GM11168 (cell line): ENCODE data around the gene DUOXA2.

Source experiments
- in situ Hi-C: fragments of 300-500 bp; cut with MboI; formaldehyde crosslinking; loops from one replicate; pipeline ENCODE4 v1.12.0; 2022; ENCODE audit warnings: low sequenced_read_pairs; ENCODE audit not compliant: unreplicated experiment

The DUOXA2 gene

DNA sequence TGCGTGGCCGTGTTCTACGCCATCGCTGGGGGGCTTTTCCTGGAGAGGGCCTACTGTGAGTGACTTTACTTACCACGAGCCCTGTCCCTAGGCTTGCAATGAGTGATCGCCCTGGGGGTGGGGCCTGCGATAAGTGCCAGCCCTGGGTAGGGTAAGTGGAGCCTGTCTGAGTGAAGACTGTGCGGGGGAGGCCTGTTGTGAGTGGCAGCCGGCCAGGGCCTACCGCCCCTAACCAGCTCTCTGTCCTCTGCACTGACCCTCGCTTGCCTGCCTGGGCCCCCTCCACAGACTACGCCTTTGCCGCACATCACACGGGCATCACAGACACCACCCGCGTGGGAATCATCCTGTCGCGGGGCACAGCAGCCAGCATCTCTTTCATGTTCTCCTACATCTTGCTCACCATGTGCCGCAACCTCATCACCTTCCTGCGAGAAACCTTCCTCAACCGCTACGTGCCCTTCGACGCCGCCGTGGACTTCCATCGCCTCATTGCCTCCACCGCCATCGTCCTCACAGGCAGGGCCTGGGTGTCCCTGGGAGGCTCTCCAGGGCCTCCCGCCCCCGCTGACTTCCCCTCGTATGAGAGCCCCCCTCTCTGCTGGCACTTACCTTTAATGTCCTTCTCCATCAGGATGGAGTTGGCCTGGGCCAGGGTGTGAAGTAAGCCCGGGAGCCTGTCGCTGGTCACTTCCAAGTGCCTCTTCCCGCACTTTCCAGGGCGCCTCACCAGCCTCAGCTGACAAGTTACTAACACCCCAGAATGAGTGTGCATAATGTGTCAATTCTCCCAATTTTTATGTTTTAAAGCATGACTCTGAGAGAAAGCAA lies 38.1 kb downstream of the DUOXA2 start:
- in situ Hi-C loops, result loop anchor here (25.0 kb wide), 1 partner anchor 460 kb away; no protein-coding TSS in a partner anchor

DNA sequence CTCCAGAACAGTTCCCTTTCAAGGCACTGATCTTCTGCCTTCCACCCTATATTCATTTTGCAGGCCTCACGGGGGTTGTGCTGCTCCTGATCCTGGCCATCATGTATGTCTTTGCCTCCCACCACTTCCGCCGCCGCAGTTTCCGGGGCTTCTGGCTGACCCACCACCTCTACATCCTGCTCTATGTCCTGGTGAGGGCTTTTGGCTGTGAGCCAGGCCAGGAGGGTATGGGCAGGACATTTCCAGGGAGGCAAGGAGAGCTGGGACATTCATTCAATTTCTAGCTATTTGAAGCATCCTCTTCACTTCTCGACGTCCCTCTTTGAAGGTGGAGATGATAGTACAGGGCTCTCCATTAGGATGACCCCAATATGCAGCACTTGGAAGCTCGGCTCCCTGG lies 41.6 kb downstream of the DUOXA2 start:
- in situ Hi-C loops, result loop anchor here (25.0 kb wide), 1 partner anchor 457 kb away; no protein-coding TSS in a partner anchor

DNA sequence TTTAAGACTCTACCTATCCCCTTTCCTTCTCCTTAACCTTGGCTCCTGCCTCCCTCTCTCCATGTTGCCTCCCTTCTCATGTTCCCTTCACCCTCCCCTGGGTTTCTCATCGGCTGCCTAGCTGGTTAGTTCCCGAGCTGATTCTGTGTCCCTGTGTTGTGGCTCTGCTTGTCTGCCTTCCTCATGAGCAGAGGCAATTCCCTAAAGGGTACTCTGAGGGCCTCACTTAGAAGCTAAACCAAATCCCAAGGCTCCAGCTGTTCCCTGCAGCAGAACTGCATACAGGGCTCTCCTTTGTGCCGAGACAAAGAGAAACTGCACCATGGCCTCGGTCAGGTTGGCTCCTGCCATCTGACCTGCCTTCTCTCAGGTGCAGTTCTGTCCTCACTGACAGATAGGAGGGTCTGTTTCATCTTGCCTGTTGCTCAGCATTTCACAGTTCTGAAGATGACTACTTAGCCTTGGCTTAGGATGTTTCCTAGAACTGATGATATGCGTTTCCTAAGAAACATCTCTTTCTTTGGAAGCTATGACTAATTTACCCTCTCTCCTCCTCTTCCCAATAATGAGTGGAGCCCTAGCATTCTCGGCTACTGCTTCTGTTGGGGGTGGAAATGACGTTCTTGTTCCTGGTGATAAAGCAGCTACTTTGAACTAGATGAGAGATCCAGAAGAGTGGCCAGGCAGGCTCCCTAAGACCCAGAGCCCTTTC lies 42.8 kb downstream of the DUOXA2 start:
- in situ Hi-C loops, result loop anchor here (25.0 kb wide), 1 partner anchor 455 kb away; no protein-coding TSS in a partner anchor

DNA sequence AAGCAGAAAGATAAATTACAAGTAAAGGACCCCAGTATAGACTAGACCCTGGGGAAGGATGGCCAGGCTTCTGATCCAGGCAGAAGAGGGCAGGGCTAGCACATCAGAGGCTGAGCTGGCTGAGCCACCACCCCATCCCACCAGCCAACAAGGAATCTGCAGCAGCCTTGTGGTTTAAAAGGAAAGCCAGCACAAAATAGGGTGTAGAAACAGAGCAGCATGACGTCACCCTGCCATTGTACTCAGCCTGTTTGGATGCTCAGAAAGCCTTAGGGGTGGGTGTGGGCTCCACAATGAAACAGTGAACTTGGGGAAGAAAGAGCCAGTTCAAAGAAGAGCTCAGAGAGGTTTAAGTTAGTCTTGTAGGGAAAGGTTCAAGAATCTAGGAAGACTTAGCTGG lies 43.8 kb downstream of the DUOXA2 start:
- in situ Hi-C loops, result loop anchor here (25.0 kb wide), 1 partner anchor 454 kb away; no protein-coding TSS in a partner anchor

DNA sequence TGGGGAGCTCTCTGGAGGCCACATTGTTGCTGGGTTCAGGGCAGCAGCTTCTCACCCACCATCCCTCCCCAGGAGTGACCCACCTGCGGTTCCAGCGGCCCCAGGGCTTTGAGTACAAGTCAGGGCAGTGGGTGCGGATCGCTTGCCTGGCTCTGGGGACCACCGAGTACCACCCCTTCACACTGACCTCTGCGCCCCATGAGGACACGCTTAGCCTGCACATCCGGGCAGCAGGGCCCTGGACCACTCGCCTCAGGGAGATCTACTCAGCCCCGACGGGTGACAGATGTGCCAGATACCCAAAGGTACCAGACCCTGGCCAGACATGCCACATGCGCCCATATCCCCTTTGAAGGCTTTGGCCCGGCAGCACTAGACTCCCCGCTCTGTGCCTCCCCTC lies 47.5 kb downstream of the DUOXA2 start:
- in situ Hi-C loops, result loop anchor here (25.0 kb wide), 1 partner anchor 451 kb away; no protein-coding TSS in a partner anchor

DNA sequence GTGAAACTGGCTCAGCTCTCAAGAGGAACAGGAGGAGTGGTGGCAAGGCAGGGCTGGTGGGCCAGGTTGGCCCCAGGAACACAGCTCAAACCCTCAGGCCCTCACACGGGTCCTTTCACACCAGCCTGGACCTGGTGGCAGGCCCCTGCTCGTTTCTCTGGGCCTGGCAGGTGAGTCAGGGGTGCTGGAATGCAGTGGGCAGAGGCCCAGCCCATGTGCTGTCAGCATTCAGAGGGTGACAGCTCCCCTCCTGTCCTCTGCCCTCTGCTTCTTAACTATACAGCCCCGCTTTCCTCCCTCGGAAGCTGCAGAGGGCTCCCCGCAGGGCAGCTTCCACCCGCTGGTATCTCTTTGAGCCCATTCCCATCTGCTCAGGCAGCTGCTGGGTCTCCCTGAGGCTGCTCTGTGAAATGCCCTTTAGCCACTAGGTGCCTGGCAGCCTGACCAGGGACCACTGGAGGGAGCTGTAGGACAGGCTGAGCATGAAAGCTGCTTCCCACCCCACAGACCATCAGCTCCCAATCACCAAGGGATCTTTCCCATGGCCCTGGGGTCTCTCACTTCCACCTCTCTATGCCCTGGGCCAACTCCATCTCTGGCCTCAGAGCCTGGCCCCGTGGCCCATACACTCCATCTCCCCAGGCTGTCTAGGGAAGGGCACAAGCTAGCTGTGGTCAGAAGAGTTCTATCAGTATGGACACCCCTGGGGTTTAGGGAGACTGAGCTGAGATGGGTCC lies 48.8 kb downstream of the DUOXA2 start:
- in situ Hi-C loops, result loop anchor here (25.0 kb wide), 1 partner anchor 449 kb away; no protein-coding TSS in a partner anchor

DNA sequence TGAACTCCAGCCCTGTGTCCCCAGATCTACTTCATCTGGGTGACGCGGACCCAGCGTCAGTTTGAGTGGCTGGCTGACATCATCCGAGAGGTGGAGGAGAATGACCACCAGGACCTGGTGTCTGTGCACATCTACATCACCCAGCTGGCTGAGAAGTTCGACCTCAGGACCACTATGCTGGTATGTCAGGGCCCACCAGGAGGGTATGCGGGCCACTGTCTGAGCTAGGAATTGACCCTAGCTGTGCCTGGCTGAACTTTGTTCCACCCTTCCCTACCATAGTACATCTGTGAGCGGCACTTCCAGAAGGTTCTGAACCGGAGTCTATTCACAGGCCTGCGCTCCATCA lies 49.4 kb downstream of the DUOXA2 start:
- in situ Hi-C loops, result loop anchor here (25.0 kb wide), 1 partner anchor 449 kb away; no protein-coding TSS in a partner anchor

DNA sequence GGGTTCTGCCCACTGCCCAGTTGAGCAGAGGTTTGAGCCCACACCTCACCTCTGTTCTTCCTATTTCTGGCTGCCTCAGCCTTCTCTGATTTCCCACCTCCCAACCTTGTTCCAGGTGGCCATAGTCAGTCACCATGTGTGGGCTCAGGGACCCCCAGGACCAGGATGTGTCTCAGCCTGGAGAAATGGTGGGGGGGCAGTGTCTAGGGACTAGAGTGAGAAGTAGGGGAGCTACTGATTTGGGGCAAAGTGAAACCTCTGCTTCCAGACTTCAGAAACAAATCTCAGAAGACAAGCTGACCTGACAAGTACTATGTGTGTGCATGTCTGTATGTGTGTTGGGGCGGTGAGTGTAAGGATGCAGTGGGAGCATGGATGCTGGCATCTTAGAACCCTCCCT lies 50.8 kb downstream of the DUOXA2 start:
- in situ Hi-C loops, result loop anchor here (25.0 kb wide), 1 partner anchor 447 kb away; no protein-coding TSS in a partner anchor

DNA sequence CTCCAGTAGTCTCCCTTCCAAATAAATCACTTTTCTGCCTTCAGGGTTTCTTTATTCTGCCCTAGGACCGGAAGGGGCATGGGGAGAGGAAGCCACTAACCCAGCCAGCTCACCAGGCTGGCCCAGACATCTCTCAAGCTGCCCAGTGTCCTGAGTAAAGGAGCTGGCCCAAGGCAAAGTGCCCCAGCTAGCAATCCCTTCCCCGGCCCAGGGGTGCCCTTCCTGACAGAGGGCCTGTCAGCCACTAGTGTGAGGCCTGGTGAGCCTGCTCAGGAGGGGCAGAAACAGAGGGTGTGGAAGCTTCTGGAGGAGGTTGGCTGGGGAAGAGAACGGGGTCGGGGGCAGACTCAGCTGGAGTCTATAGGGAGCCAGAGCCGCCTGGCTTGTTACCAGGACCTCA lies 51.4 kb downstream of the DUOXA2 start:
- in situ Hi-C loops, result loop anchor here (25.0 kb wide), 1 partner anchor 447 kb away; no protein-coding TSS in a partner anchor

DNA sequence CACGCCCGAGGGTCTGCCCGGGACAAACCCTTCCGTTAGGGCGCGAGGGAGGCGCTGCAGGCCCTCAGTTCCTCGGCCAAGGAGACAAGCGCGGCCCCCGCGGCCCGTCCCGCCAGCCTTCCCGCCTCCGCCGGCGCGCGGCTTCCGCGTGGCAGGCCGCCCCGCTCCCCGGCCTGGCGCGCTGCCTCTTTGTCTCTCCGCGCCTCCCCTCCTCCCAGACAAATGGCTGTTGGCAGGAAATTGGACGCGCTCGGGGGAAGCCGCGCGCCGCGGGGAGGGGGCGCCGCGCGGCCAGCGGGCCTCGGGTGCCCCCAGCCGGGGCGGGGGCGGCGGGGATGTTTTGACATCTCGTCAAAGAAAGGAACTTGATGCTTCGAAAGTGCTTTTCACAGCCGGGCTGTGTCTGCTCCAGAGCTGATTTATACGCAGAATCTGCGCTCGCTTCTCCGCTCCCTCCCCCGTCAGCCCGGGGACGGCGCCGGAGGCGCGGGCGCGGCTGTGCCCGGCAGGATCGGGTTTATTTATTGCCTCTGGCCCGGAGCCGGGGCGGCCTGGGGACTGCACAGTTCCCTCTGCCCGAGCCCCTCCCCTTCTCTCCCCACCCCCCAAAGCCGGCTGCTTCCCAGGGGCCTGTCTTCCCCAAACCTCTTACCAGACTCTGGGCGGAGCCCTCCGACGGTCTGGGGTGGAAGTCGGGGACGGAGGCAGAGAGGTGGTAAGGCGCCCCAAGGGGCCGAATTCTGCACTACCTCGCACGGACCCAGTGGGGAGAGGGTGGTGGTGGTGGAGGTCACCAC lies 52.9 kb downstream of the DUOXA2 start:
- in situ Hi-C loops, result loop anchor here (25.0 kb wide), 1 partner anchor 445 kb away; no protein-coding TSS in a partner anchor

DNA sequence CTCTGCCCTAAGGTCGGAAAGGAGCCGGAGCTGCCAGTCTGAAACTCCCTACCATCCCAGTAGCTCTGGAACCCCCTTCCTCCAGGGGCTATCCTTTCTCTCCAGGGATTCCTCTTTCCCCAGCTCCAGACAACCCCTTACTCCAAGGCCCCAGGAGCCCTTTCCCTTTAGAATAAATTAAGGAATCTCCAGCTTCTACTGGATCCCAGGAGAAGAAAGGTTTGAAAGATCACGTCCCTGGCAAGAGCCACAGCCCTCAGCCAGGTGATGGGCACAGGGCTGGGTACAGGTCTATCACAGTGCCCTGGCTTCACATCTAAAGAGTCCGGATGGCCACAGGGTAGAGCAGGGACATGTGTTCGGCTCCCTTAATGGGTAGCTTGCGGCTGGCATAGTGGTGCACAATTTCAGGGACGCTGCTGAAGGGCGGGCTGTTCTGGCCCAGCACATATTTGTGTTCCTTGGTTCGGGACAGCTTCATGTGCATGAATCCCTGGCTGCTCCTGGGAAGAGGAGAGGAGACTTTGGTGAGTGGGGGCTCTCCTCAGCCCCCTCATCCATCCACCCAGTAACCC lies 53.6 kb downstream of the DUOXA2 start:
- in situ Hi-C loops, result loop anchor here (25.0 kb wide), 1 partner anchor 445 kb away; no protein-coding TSS in a partner anchor
